ENCODE results near the gene WWOX.

Gene WWOX

GRCh38 chr16:79171504-79171903 lies 1072.0 kb downstream of the WWOX start:
- no peak overlapping the region for H3K4me3 ChIP-seq (ENCODE audit: low read depth, low read length)

GRCh38 chr16:79171931-79172705 lies 1072.7 kb downstream of the WWOX start:
- H3K4me3 ChIP-seq (ENCODE audit: low read depth, low read length) = no peak overlapping the region

- H3K4me3 ChIP-seq (ENCODE audit: low read depth, low read length) = no peak overlapping the region
Measured at GRCh38 chr16:79172976-79173500, 1073.6 kb downstream of the WWOX start.

GRCh38 chr16:79173919-79174318 lies 1074.5 kb downstream of the WWOX start:
- H3K4me3 ChIP-seq (ENCODE audit: low read depth, low read length) = no peak overlapping the region

- no peak overlapping the region for H3K4me3 ChIP-seq (ENCODE audit: low read depth, low read length)
Measured at GRCh38 chr16:79175286-79176057, 1076.0 kb downstream of the WWOX start.

- no peak overlapping the region for H3K4me3 ChIP-seq (ENCODE audit: low read depth, low read length)
Measured at GRCh38 chr16:79177018-79177417, 1077.6 kb downstream of the WWOX start.

- H3K4me3 ChIP-seq (ENCODE audit: low read depth, low read length) = no peak overlapping the region
Measured at GRCh38 chr16:79181419-79181818, 1082.0 kb downstream of the WWOX start.

- no peak overlapping the region for H3K4me3 ChIP-seq (ENCODE audit: low read depth, low read length)
Measured at GRCh38 chr16:79182616-79183015, 1083.2 kb downstream of the WWOX start.

- H3K4me3 ChIP-seq (ENCODE audit: low read depth, low read length) = no peak overlapping the region
Measured at GRCh38 chr16:79183571-79183970, 1084.1 kb downstream of the WWOX start.

- H3K4me3 ChIP-seq (ENCODE audit: low read depth, low read length) = no peak overlapping the region
Measured at GRCh38 chr16:79184464-79185030, 1085.1 kb downstream of the WWOX start.

- H3K4me3 ChIP-seq (ENCODE audit: low read depth, low read length) = no peak overlapping the region
Measured at GRCh38 chr16:79185711-79186110, 1086.3 kb downstream of the WWOX start.

GRCh38 chr16:79186196-79186595 lies 1086.7 kb downstream of the WWOX start:
- no peak overlapping the region for H3K4me3 ChIP-seq (ENCODE audit: low read depth, low read length)

GRCh38 chr16:79188115-79188738 lies 1088.8 kb downstream of the WWOX start:
- no peak overlapping the region for H3K4me3 ChIP-seq (ENCODE audit: low read depth, low read length)

- H3K4me3 ChIP-seq (ENCODE audit: low read depth, low read length) = no peak overlapping the region
Measured at GRCh38 chr16:79188739-79189122, 1089.3 kb downstream of the WWOX start.

- H3K4me3 ChIP-seq (ENCODE audit: low read depth, low read length) = no peak overlapping the region
Measured at GRCh38 chr16:79190542-79190941, 1091.1 kb downstream of the WWOX start.

- no peak overlapping the region for H3K4me3 ChIP-seq (ENCODE audit: low read depth, low read length)
Measured at GRCh38 chr16:79191933-79192332, 1092.5 kb downstream of the WWOX start.

GRCh38 chr16:79192904-79193303 lies 1093.5 kb downstream of the WWOX start:
- no peak overlapping the region for H3K4me3 ChIP-seq (ENCODE audit: low read depth, low read length)

- H3K4me3 ChIP-seq (ENCODE audit: low read depth, low read length) = no peak overlapping the region
Measured at GRCh38 chr16:79194291-79194690, 1094.8 kb downstream of the WWOX start.

GRCh38 chr16:79195938-79196337 lies 1096.5 kb downstream of the WWOX start:
- H3K4me3 ChIP-seq (ENCODE audit: low read depth, low read length) = no peak overlapping the region

GRCh38 chr16:79201436-79201835 lies 1102.0 kb downstream of the WWOX start:
- H3K4me3 ChIP-seq (ENCODE audit: low read depth, low read length) = no peak overlapping the region

GRCh38 chr16:79202977-79203376 lies 1103.5 kb downstream of the WWOX start:
- no peak overlapping the region for H3K4me3 ChIP-seq (ENCODE audit: low read depth, low read length)
